ENCODE measurements around the gene STK25. TPM values are rescaled to one million over a fixed set of nuclear protein-coding genes. Genes with fewer than 3 reads are reported as not detected.

Gene STK25
- total and polyA plus RNA-seq, 2 experiments from 2014 or later = 183 to 192 TPM

GRCh38 chr2:241539616-241540374 lies 31.4 kb upstream of the STK25 start:
- no peaks in the 10 kb centered on the region for H3K9me2 ChIP-seq (replicated peaks; ENCODE audit: insufficient read depth)
- WGBS (ENCODE audit: low lambda C conversion rate, missing lambda C conversion rate) = 97% methylated on average over 11 of the region's 11 CpGs

GRCh38 chr2:241538838-241539615 lies 30.6 kb upstream of the STK25 start:
- Histone ChIP-seq H3K79me2 (no peaks in the 10 kb centered on the region), H3K9me3 (ENCODE audit: low read depth) (no peaks in the 10 kb centered on the region), H3K27me3 (peaks cover 14% of the 10 kb centered on the region), H3K36me3 (replicated peaks; ENCODE audit: insufficient read depth, low read depth) (no peaks in the 10 kb centered on the region), H3K4me2 (no peak overlapping the region), H4K20me1 (ENCODE audit: insufficient read depth, poor library complexity, severe bottlenecking) (no peaks in the 10 kb centered on the region), H3K9me2 (replicated peaks; ENCODE audit: insufficient read depth) (no peaks in the 10 kb centered on the region), H2AFZ (no peak overlapping the region), H3K4me1 (ENCODE audit: insufficient read depth) (peaks cover 14% of the 10 kb centered on the region), H3K27ac (no peak overlapping the region), H3K4me3 (no peak overlapping the region)
- no peak for DNase-seq (ENCODE audit: low spot score)
- 94% methylated on average over 15 of the region's 15 CpGs for WGBS (ENCODE audit: low lambda C conversion rate, missing lambda C conversion rate)
- TF ChIP-seq CTCF (IDR thresholded peaks at IDR 0.05; ENCODE audit: poor library complexity) = no peak

More at GRCh38 chr2:241539616-241540374, 31.4 kb upstream of the STK25 start:
- no peak for TF ChIP-seq EZH2phosphoT487 (IDR thresholded peaks at IDR 0.05; ENCODE audit: low read depth, severe bottlenecking, unreplicated experiment)
- no peak for TF ChIP-seq CTCF (IDR thresholded peaks at IDR 0.05; ENCODE audit: poor library complexity)
- TF ChIP-seq EZH2 (IDR thresholded peaks at IDR 0.05; ENCODE audit: borderline replicate concordance) = no peak
- Histone ChIP-seq H3K4me3 (no peak overlapping the region), H4K20me1 (ENCODE audit: insufficient read depth, poor library complexity, severe bottlenecking) (no peaks in the 10 kb centered on the region), H3K4me2 (no peak overlapping the region), H3K27me3 (peaks cover 14% of the 10 kb centered on the region), H3K9me3 (ENCODE audit: low read depth) (no peaks in the 10 kb centered on the region), H2AFZ (no peak overlapping the region), H3K36me3 (replicated peaks; ENCODE audit: insufficient read depth, low read depth) (no peaks in the 10 kb centered on the region), H3K79me2 (no peaks in the 10 kb centered on the region), H3K27ac (no peak overlapping the region), H3K4me1 (ENCODE audit: insufficient read depth) (peaks cover 14% of the 10 kb centered on the region)
- no peak for DNase-seq (ENCODE audit: low spot score)

GRCh38 chr2:241535871-241536655 lies 27.7 kb upstream of the STK25 start:
- Histone ChIP-seq H3K4me3 (no peak overlapping the region), H4K20me1 (ENCODE audit: insufficient read depth, poor library complexity, severe bottlenecking) (no peaks in the 10 kb centered on the region), H3K4me2 (no peak overlapping the region), H3K27me3 (no peaks in the 10 kb centered on the region), H3K4me1 (ENCODE audit: insufficient read depth) (peaks cover 7% of the 10 kb centered on the region), H3K36me3 (replicated peaks; ENCODE audit: insufficient read depth, low read depth) (no peaks in the 10 kb centered on the region), H3K9me2 (replicated peaks; ENCODE audit: insufficient read depth) (no peaks in the 10 kb centered on the region), H3K9me3 (ENCODE audit: low read depth) (no peaks in the 10 kb centered on the region), H2AFZ (no peak overlapping the region), H3K27ac (no peak overlapping the region), H3K79me2 (no peaks in the 10 kb centered on the region)
- WGBS (ENCODE audit: low lambda C conversion rate, missing lambda C conversion rate) = 71% methylated on average over 13 of the region's 13 CpGs
- TF ChIP-seq EZH2phosphoT487 (IDR thresholded peaks at IDR 0.05; ENCODE audit: low read depth, severe bottlenecking, unreplicated experiment) = no peak
- no peak for TF ChIP-seq CTCF (IDR thresholded peaks at IDR 0.05; ENCODE audit: poor library complexity)
- no peak for TF ChIP-seq EZH2 (IDR thresholded peaks at IDR 0.05; ENCODE audit: borderline replicate concordance)
- no peak for DNase-seq (ENCODE audit: low spot score)
